ENCODE measurements around the gene KL. TPM values are rescaled to one million over a fixed set of nuclear protein-coding genes. Genes with fewer than 3 reads are reported as not detected.

The KL gene
- total and polyA plus RNA-seq, 2 experiments from 2014 or later = 0.03 TPM; not detected in 1

GRCh38 chr13:33083054-33083453, 66.8 kb downstream of the KL start:
- Mint-ChIP-seq H3K4me3 (no peak overlapping the region), H3K27me3 (ENCODE audit: insufficient read depth, low read depth, poor library complexity) (peaks cover 5% of the 10 kb centered on the region), H3K27ac (no peak overlapping the region), H3K4me1 (no peaks in the 10 kb centered on the region; the same call in 2 of the 3 replicates), H3K36me3 (ENCODE audit: low read depth) (no peaks in the 10 kb centered on the region), H3K9me3 (no peaks in the 10 kb centered on the region)
- ATAC-seq (no peak), DNase-seq (ENCODE audit: low spot score) (no peak)
- no peaks in the 10 kb centered on the region for H3F3A ChIP-seq (replicated peaks; ENCODE audit: low read depth)
- TF ChIP-seq ZNF462 (CRISPR knock-in tag; IDR thresholded peaks at IDR 0.05) (no peak), NANOG (IDR thresholded peaks at IDR 0.05; ENCODE audit: borderline replicate concordance) (no peak), REST (IDR thresholded peaks at IDR 0.05; ENCODE audit: unreplicated experiment) (no peak), ZNF331 (CRISPR knock-in tag; IDR thresholded peaks at IDR 0.05; ENCODE audit: low read depth) (no peak), ZNF114 (CRISPR knock-in tag; IDR thresholded peaks at IDR 0.05) (no peak), JUNB (IDR thresholded peaks at IDR 0.05; ENCODE audit: unreplicated experiment) (no peak), CREB1 (CRISPR knock-in tag; IDR thresholded peaks at IDR 0.05; ENCODE audit: low read depth) (no peak), EZH2phosphoT487 (IDR thresholded peaks at IDR 0.05; ENCODE audit: unreplicated experiment) (no peak)
- no peaks in the 10 kb centered on the region for H3K79me2 ChIP-seq (replicated peaks; ENCODE audit: insufficient read depth)
- no peaks in the 10 kb centered on the region for H3K4me1 ChIP-seq (ENCODE audit: insufficient read depth)
- no peak overlapping the region for H3K27ac ChIP-seq (ENCODE audit: low read depth)
- no peaks in the 10 kb centered on the region for H4K20me1 ChIP-seq (replicated peaks; ENCODE audit: insufficient read depth)
- H3K4me3 ChIP-seq = no peak overlapping the region
- H2AFZ ChIP-seq = no peak overlapping the region
- H3K36me3 ChIP-seq (ENCODE audit: insufficient read depth) = no peaks in the 10 kb centered on the region
- H3K4me2 ChIP-seq = no peak overlapping the region
- no peaks in the 10 kb centered on the region for H3K27me3 ChIP-seq (ENCODE audit: insufficient read depth)
- H3K9me2 ChIP-seq (ENCODE audit: insufficient read depth) = 0 out of 2 replicates have a peak, but pooled peaks cover 5% of the 10 kb centered on the region
